Natural killer cell (primary cell): ENCODE measurements around the gene OR5B3. TPM values are rescaled to one million over a fixed set of nuclear protein-coding genes. Genes with fewer than 3 reads are reported as not detected.
"Not testable (repeated sequence)": the region's sequence is repeated elsewhere in the genome, so short reads cannot be mapped to it uniquely, and the experiment has no call there.

Source experiments
- ATAC-seq, 3 donors: fragments of 150-1000 bp in 2 of 3; fragments of 200-7000 bp in 1 of 3; cut with Tn5 transposase; 1 replicate in 1 of 3; 2 replicates in 2 of 3; pipeline ENCODE4 v1.10.0; 2021; ENCODE audit warnings: mild to moderate bottlenecking in 2 of 3, moderate library complexity in 2 of 3
- DNase-seq, 2 donors: peaks; one replicate each; pipeline versions ENCODE4 v3.0.0 to v3.0.0-alpha.2; 2013 to 2021; ENCODE audit warnings: mixed read lengths in 1 of 2
- H3K27ac ChIP-seq: one replicate; pipeline ENCODE4 v1.5.1; 2013; ENCODE audit warnings: mild to moderate bottlenecking, low read length
- H3K27me3 ChIP-seq: one replicate; pipeline ENCODE4 v1.6.1; 2013; ENCODE audit warnings: low read length; ENCODE audit not compliant: control insufficient read depth, insufficient read depth
- H3K36me3 ChIP-seq: one replicate; pipeline ENCODE4 v1.6.1; 2013; ENCODE audit warnings: low read length; ENCODE audit not compliant: control insufficient read depth, insufficient read depth
- H3K4me1 ChIP-seq: one replicate; pipeline ENCODE4 v1.6.1; 2013; ENCODE audit warnings: low read length; ENCODE audit not compliant: control insufficient read depth, insufficient read depth
- H3K4me3 ChIP-seq: one replicate; pipeline ENCODE4 v1.5.1; 2013; ENCODE audit warnings: low read length
- H3K9me3 ChIP-seq: one replicate; pipeline ENCODE4 v1.6.1; 2013; ENCODE audit warnings: low read length; ENCODE audit not compliant: control insufficient read depth, insufficient read depth
- H3K27ac Mint-ChIP-seq, 2 donors: one replicate each; pipeline ENCODE4 v1.8.0; 2022; ENCODE audit warnings: mild to moderate bottlenecking in 2 of 2, mixed read lengths in 2 of 2, moderate library complexity in 1 of 2
- H3K27me3 Mint-ChIP-seq, 2 donors: one replicate each; pipeline ENCODE4 v1.8.0; 2022; ENCODE audit warnings: low read depth in 2 of 2, mixed read lengths in 2 of 2
- H3K36me3 Mint-ChIP-seq: one replicate; pipeline ENCODE4 v1.8.0; 2022; ENCODE audit warnings: mixed read lengths
- H3K4me1 Mint-ChIP-seq, 2 donors: one replicate each; pipeline ENCODE4 v1.8.0; 2022; ENCODE audit warnings: mixed read lengths in 2 of 2
- H3K4me3 Mint-ChIP-seq: one replicate; pipeline ENCODE4 v1.8.0; 2022; ENCODE audit warnings: mild to moderate bottlenecking, moderate library complexity, mixed read lengths
- H3K9me3 Mint-ChIP-seq, 2 donors: one replicate each; pipeline ENCODE4 v1.8.0; 2022; ENCODE audit warnings: mixed read lengths in 2 of 2
- CTCF ChIP-seq: fragments of 200-600 bp; IDR thresholded peaks from one replicate; pipeline ENCODE4 v1.8.0; 2022; ENCODE audit warnings: antibody characterized with exemption
- WGBS: methylation state at CpG from one replicate; pipeline ENCODE4 v1.1.7; 2013; ENCODE audit warnings: missing lambda C conversion rate; ENCODE audit not compliant: insufficient coverage; 5-methylcytosine and 5-hydroxymethylcytosine counted together
- intact Hi-C: fragments of 100-400 bp; cut with micrococcal nuclease; formaldehyde crosslinking; loops from one replicate; pipeline ENCODE4 v1.14.2; 2022
- total RNA-seq, 4 donors: library from RNA; stranded (reverse); fragments of 120-200 nt in 1 of 4; gene quantifications; one replicate each; pipeline versions ENCODE4 v1.2.3 to v1.2.4, GENCODE V29; 2013 to 2022

OR5B3 gene
- total RNA-seq, 3 donors from 2014 or later (not counting 1 experiment from before 2014, with no cell fraction given): not detected

GRCh38 chr11:58429273-58429672 lies 22.6 kb upstream of the OR5B3 start:
- Histone ChIP-seq H3K27me3 (peaks cover 4% of the 10 kb centered on the region), H3K4me1 (no peaks in the 10 kb centered on the region), H3K9me3 (peaks cover 5% of the 10 kb centered on the region), H3K27ac (no peak overlapping the region), H3K36me3 (no peaks in the 10 kb centered on the region), H3K4me3 (no peak overlapping the region)
- Mint-ChIP-seq H3K4me3 (no peak overlapping the region), H3K27ac (no peak overlapping the region), H3K4me1 (no peaks in the 10 kb centered on the region), H3K9me3 (peaks cover 0 to 3% of the 10 kb centered on the region in 2 donors), H3K27me3 (peaks cover 16 to 17% of the 10 kb centered on the region in 2 donors), H3K36me3 (peaks cover 10% of the 10 kb centered on the region)
- no CpG with 5 or more reads among the region's 1 CpG for WGBS
- intact Hi-C loops: no loop called here
- DNase-seq (no peak), ATAC-seq (no peak)
- no peak for TF ChIP-seq CTCF

GRCh38 chr11:58428021-58428420 lies 21.3 kb upstream of the OR5B3 start, which contains the start of gene OR5B2:
Gene OR5B2 (minus strand): TSS chr11:58428121. CDS start chr11:58423261, 4,860 bp downstream.
- Histone ChIP-seq H3K36me3 (no peaks in the 10 kb centered on the region), H3K9me3 (peaks cover 5% of the 10 kb centered on the region), H3K27me3 (peaks cover 4% of the 10 kb centered on the region), H3K27ac (no peak within 1 kb of the TSS), H3K4me3 (no peak within 1 kb of the TSS), H3K4me1 (no peaks in the 10 kb centered on the region)
- H3K4me3 Mint-ChIP-seq: no peak within 1 kb of the TSS
- no peak for TF ChIP-seq CTCF
- no peaks in the 10 kb centered on the region for H3K4me1 Mint-ChIP-seq
- ATAC-seq: no peak
- peaks cover 10% of the 10 kb centered on the region for H3K36me3 Mint-ChIP-seq
- DNase-seq: no peak
- peaks cover 0 to 3% of the 10 kb centered on the region in 2 donors for H3K9me3 Mint-ChIP-seq
- intact Hi-C loops: no loop called here
- H3K27me3 Mint-ChIP-seq: peaks cover 16 to 17% of the 10 kb centered on the region in 2 donors
- 77% methylated on average over 3 of the region's 3 CpGs for WGBS
- no peak within 1 kb of the TSS for H3K27ac Mint-ChIP-seq

GRCh38 chr11:58399622-58400021 lies 7.1 kb downstream of the OR5B3 start:
- WGBS: no CpG with 5 or more reads among the region's 2 CpGs
- H3K4me3 ChIP-seq, DNase-seq, H3K4me1 Mint-ChIP-seq, H3K36me3 ChIP-seq, ATAC-seq, H3K36me3 Mint-ChIP-seq, H3K4me1 ChIP-seq, intact Hi-C loops, H3K9me3 Mint-ChIP-seq, H3K4me3 Mint-ChIP-seq, H3K27ac Mint-ChIP-seq, H3K27ac ChIP-seq, H3K27me3 Mint-ChIP-seq, H3K9me3 ChIP-seq, H3K27me3 ChIP-seq: not testable (repeated sequence)

GRCh38 chr11:58395581-58395980 lies 11.1 kb downstream of the OR5B3 start:
- Mint-ChIP-seq H3K4me1 (no peaks in the 10 kb centered on the region), H3K36me3 (no peaks in the 10 kb centered on the region), H3K27me3 (peaks cover 3 to 9% of the 10 kb centered on the region in 2 donors), H3K27ac (no peak overlapping the region), H3K4me3 (no peak overlapping the region), H3K9me3 (peaks cover 2 to 5% of the 10 kb centered on the region in 2 donors)
- Histone ChIP-seq H3K27me3 (no peaks in the 10 kb centered on the region), H3K36me3 (no peaks in the 10 kb centered on the region), H3K9me3 (no peaks in the 10 kb centered on the region), H3K27ac (no peak overlapping the region), H3K4me3 (no peak overlapping the region), H3K4me1 (no peaks in the 10 kb centered on the region)
- WGBS: no CpG with 5 or more reads among the region's 2 CpGs
- no peak for TF ChIP-seq CTCF
- no peak for DNase-seq
- intact Hi-C loops: no loop called here
- ATAC-seq: no peak
